Activated T-helper 1 cell treated with anti-CD3 and anti-CD28 coated beads, Interleukin-12 subunit alpha, Interleukin-12 subunit beta, Interleukin-2, Interleukin-4 antibody, amounts not matched to agents 30 ng/mL and 10 ng/mL and 1 ng/mL, durations not matched to agents 14 hours and 24 hours and 36 hours (primary cell): Measurements from ENCODE around the gene DCTN4. TPM values are rescaled to one million over a fixed set of nuclear protein-coding genes. Genes with fewer than 3 reads are reported as not detected.

Experiments used
- DNase-seq: peaks from one replicate; pipeline ENCODE4 v3.0.0; 2021; ENCODE audit warnings: low spot score
- H3K27ac Mint-ChIP-seq: one replicate; pipeline ENCODE4 v1.8.0; 2021; ENCODE audit warnings: mild to moderate bottlenecking, mixed read lengths
- H3K27me3 Mint-ChIP-seq: one replicate; pipeline ENCODE4 v1.8.0; 2022; ENCODE audit warnings: mild to moderate bottlenecking, moderate library complexity, mixed read lengths; ENCODE audit not compliant: insufficient read depth
- H3K36me3 Mint-ChIP-seq: one replicate; pipeline ENCODE4 v1.8.0; 2021; ENCODE audit warnings: low read depth, mixed read lengths
- H3K4me1 Mint-ChIP-seq: one replicate; pipeline ENCODE4 v1.8.0; 2021; ENCODE audit warnings: low read depth, mixed read lengths
- H3K4me3 Mint-ChIP-seq: one replicate; pipeline ENCODE4 v1.8.0; 2021; ENCODE audit warnings: mild to moderate bottlenecking, moderate library complexity, mixed read lengths
- H3K9me3 Mint-ChIP-seq: one replicate; pipeline ENCODE4 v1.8.0; 2021; ENCODE audit warnings: mixed read lengths
- intact Hi-C: fragments of 100-400 bp; cut with micrococcal nuclease; formaldehyde crosslinking; loops from one replicate; pipeline ENCODE4 v1.15.1; 2024
- total RNA-seq: library from RNA; stranded (reverse); gene quantifications from 2 replicates; pipeline ENCODE4 v1.2.3, GENCODE V29; 2022

The DCTN4 gene
- total RNA-seq, 1 donor from 2014 or later: 42.3 TPM

DNA sequence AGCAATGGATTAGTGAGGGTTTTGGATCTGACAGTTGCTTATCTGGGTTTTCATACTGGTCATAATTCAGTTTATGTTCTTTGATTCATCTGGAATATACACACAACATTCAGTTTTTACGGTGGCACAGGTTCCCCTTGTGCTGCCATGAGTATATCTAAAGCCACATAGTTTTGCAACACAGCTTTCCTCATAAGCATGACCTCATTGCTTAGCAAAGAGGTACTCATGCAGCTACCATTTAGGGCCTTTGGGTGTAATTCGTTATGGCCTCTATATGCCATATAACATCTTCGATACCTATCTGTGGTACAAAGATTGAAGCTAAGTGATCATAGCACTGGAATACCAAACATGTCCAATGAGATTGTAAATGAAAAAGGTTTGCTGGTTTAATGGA, 55.1 kb downstream of the DCTN4 start:
- no peak for DNase-seq
- Mint-ChIP-seq H3K27ac (no peak overlapping the region), H3K4me3 (no peak overlapping the region), H3K27me3 (no peaks in the 10 kb centered on the region), H3K4me1 (peaks cover 5% of the 10 kb centered on the region), H3K36me3 (peaks cover 15% of the 10 kb centered on the region), H3K9me3 (no peaks in the 10 kb centered on the region)
- intact Hi-C loops: loop anchor here (5.0 kb wide), 1 partner anchor 509 kb away; no protein-coding TSS in a partner anchor

DNA sequence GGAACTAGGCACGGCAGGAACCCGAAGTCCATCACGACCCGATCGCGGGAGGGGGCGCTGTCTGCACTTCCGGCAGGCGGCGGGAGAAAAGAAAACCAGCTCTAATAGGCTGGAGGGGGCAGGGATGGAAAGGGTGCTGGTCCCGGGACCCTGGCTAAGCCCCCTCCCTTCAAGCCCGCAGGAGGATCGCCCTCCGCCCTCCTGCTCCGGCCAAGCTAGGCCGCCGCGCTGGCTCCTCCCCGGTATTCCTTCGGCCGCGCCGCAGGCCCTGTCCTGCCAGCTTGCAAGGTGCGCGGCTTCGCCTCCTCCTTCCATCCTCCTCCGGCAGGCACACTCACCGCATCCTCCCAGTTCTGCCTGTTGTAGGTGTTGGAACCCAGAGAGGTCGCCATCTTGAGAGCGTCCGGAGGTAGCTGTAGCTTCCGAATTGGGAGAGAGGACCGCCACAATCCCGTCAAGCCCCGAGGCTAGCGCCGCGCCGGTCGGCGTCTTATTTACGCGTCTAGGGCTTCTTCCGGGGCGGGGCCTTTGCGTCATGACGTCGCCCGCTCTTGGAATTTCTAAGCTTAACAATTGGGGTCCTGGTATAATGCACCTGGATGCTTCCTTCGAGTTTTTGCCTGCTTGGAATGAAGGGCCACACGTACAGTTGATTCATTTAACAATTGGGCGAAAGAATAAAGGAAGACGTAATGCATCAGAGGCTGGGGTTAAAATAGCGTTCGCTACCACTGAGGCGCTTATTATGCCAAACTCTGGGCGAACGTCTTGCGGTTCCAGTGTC, 58.0 kb downstream of the DCTN4 start, which contains the start of gene RBM22:
RBM22 (minus strand) TSS at position 469 of the 784 bp plus-strand sequence; CDS start at position 392, 77 bp downstream.
- Mint-ChIP-seq H3K27me3 (no peaks in the 10 kb centered on the region), H3K9me3 (no peaks in the 10 kb centered on the region), H3K4me1 (peaks cover 5% of the 10 kb centered on the region), H3K27ac (no peak within 1 kb of the TSS), H3K4me3 (no peak within 1 kb of the TSS), H3K36me3 (peaks cover 25% of the 10 kb centered on the region)
- intact Hi-C loops: loop anchor here (1.0 to 5.0 kb wide), 17 partner anchors 42 to 740 kb away; partner anchors contain the start of genes CD74, GM2A, SLC26A2 and TCOF1
- DNase-seq: peak; percentile 89

DNA sequence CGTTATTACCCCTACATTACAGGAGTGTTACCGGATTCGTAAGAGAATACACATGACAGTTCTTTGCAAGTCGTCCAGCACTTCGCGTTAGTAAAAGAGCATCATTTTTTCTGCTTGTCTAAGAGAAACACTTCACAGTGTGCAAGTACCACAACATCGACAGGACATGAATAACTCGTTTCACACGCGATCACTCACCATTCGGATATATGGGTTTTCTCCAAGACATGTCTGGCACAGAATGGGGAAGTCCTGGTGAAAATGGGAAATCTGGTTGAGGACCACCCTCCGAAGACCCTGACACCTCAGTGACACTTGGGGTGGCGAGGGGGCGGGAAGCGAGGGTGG, 58.6 kb downstream of the DCTN4 start:
- H3K4me1 Mint-ChIP-seq: peaks cover 5% of the 10 kb centered on the region
- DNase-seq: no peak
- peaks cover 30% of the 10 kb centered on the region for H3K36me3 Mint-ChIP-seq
- no peaks in the 10 kb centered on the region for H3K9me3 Mint-ChIP-seq
- no peak overlapping the region for H3K4me3 Mint-ChIP-seq
- no peak overlapping the region for H3K27ac Mint-ChIP-seq
- H3K27me3 Mint-ChIP-seq: no peaks in the 10 kb centered on the region
- intact Hi-C loops: loop anchor here (1.0 to 5.0 kb wide), 12 partner anchors 43 to 739 kb away; partner anchors contain the start of genes CD74, GM2A, SLC26A2 and TCOF1

DNA sequence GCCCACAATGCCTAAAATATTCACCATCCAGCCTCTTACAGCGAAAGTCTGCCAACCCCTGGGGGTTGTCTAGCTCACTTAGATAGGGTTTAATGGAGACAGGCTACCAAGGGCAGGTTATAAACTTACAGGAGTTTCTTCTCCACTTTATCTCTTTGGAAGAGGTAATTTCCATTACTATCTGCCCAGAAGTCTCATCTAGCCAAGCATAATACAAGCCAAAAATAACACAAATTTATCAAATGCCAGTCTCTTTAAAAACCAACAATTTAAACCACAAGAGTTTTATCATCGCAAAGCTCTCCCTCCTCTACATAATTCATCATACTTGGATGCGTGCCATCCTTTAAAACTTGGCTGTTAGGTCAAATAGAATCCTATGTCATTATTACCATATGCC, 64.2 kb downstream of the DCTN4 start:
- no peak overlapping the region for H3K27ac Mint-ChIP-seq
- intact Hi-C loops: no loop called here
- peaks cover 60% of the 10 kb centered on the region for H3K36me3 Mint-ChIP-seq
- H3K4me3 Mint-ChIP-seq: no peak overlapping the region
- no peaks in the 10 kb centered on the region for H3K9me3 Mint-ChIP-seq
- DNase-seq: no peak
- no peaks in the 10 kb centered on the region for H3K27me3 Mint-ChIP-seq
- no peaks in the 10 kb centered on the region for H3K4me1 Mint-ChIP-seq

DNA sequence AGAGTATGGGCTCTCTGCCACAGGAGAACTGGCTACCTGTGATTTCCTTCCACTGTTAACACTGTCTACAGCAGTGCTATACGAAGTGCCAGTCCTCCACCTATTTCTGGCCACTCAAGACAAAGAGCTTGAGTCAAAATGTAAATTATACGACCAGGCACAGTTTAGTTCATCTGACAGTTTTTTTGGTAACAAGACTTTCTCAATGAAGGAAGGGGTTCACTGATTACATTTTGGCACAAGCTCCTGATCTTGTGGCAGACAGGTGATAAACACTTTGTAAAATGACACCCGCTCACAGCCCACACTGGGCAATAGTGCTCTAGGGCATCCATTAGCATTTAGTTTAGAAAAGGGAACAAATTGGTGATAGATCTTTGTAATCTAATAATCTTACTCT, 66.5 kb downstream of the DCTN4 start:
- Mint-ChIP-seq H3K4me1 (no peaks in the 10 kb centered on the region), H3K4me3 (no peak overlapping the region), H3K36me3 (peaks cover 55% of the 10 kb centered on the region), H3K9me3 (no peaks in the 10 kb centered on the region), H3K27ac (no peak overlapping the region), H3K27me3 (no peaks in the 10 kb centered on the region)
- no peak for DNase-seq
- intact Hi-C loops: no loop called here

DNA sequence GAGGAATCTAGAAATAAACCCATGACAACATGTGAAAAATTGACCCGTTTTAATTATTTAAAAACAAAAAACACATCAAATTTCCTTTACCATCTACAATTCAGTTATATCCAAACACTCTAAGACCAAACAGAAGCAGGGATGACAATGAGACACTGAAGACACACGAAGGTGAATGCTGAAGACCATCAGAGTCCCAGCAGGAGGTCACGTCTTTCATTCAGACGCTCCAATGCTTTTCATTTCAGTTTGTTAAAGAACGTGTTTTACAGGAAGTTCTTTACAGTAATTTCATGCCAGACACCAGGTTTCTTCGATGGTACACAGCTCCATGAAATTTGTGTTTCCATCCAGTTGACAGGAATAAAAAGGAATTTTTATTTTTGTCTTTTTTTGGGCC, 68.1 kb downstream of the DCTN4 start:
- no peak for DNase-seq
- no peaks in the 10 kb centered on the region for H3K4me1 Mint-ChIP-seq
- no peak overlapping the region for H3K4me3 Mint-ChIP-seq
- intact Hi-C loops: no loop called here
- H3K27ac Mint-ChIP-seq: no peak overlapping the region
- no peaks in the 10 kb centered on the region for H3K9me3 Mint-ChIP-seq
- H3K36me3 Mint-ChIP-seq: peaks cover 51% of the 10 kb centered on the region
- no peaks in the 10 kb centered on the region for H3K27me3 Mint-ChIP-seq

DNA sequence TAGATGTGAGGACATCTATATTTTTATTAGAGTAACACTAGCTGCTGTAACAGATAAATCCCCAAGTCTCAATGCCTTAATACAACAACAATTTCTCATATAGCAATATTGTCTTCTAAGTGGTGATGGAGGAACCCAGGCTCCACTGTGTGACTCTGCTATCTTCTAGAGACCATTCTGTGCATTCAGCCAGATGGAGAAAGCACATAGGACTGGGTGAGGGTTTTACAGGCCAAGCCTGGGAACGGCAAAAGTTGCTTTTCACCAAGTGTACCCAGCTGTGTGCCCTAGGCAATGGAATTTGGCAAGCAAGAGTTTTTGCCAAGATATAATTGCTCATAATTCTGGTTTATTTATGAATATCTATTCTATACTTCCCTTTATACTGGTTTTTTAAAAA, 69.7 kb downstream of the DCTN4 start:
- no peaks in the 10 kb centered on the region for H3K9me3 Mint-ChIP-seq
- no peak overlapping the region for H3K27ac Mint-ChIP-seq
- no peak overlapping the region for H3K4me3 Mint-ChIP-seq
- no peaks in the 10 kb centered on the region for H3K27me3 Mint-ChIP-seq
- no peak for DNase-seq
- H3K36me3 Mint-ChIP-seq: peaks cover 43% of the 10 kb centered on the region
- intact Hi-C loops: no loop called here
- H3K4me1 Mint-ChIP-seq: no peaks in the 10 kb centered on the region

DNA sequence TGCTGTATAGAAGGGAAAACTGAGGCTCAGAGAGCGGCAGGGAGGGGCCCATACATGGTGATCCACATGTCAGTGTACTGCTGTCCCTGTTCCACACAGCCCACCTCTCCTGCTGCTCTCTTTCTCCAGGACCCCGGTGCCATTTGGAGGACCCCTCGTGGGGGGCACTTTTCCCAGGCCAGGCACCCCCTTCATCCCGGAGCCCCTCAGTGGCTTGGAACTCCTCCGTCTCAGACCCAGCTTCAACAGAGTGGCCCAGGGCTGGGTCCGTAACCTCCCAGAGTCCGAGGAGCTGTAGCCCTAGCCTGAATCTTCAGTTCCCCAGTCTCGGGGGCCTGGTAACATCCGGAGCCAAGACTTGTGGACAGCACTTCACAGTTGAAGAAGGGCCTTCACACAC, 82.2 kb downstream of the DCTN4 start:
- Mint-ChIP-seq H3K4me3 (no peak overlapping the region), H3K36me3 (no peaks in the 10 kb centered on the region), H3K9me3 (no peaks in the 10 kb centered on the region), H3K4me1 (no peaks in the 10 kb centered on the region), H3K27me3 (no peaks in the 10 kb centered on the region), H3K27ac (no peak overlapping the region)
- intact Hi-C loops: no loop called here
- DNase-seq: no peak

DNA sequence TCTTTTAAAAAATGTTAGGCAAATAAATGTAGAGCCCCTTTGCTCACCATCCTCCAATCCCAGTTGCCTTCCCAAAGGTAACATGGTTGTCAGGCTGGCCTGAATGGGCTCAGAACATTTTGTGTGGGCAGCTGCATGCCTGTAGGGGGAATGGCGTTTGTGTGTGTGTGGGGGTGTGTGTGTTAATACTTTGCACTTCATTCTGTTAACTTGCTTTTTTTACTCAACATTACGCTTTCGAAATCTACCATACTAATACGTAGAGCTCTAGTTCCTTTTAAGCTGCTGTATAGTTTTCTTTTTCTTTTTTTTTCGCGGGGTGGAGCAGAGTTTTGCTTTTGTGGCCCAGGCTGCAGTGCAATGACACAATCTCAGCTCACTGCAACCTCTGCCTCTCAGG, 83.7 kb downstream of the DCTN4 start:
- Mint-ChIP-seq H3K4me3 (no peak overlapping the region), H3K4me1 (no peaks in the 10 kb centered on the region), H3K27me3 (peaks cover 14% of the 10 kb centered on the region), H3K27ac (no peak overlapping the region), H3K36me3 (no peaks in the 10 kb centered on the region), H3K9me3 (no peaks in the 10 kb centered on the region)
- DNase-seq: no peak
- intact Hi-C loops: no loop called here

DNA sequence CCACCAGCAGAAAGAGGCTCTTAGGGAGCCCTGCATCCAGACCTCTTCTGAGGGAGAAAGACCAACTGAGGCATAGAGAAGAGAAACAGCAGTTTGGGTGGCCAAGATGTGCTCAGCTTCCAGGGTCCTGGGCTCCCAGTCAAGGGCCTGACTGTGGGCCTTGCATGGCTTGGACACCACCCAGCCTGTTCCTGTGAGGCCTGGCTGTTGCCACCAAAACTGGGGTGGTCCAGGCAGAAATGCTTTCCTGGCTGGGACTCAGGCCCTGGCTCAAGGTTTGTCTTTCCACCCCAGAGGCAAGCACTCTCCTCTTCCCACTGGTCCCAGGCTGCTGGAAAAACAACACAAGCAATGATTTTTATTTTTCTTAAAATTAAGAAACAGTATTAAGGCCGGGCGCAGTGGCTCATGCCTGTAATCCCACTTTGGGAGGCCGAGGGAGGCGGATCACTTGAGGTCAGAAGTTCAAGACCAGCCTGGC, 84.4 kb downstream of the DCTN4 start:
- Mint-ChIP-seq H3K9me3 (no peaks in the 10 kb centered on the region), H3K27me3 (peaks cover 17% of the 10 kb centered on the region), H3K4me1 (no peaks in the 10 kb centered on the region), H3K4me3 (no peak overlapping the region), H3K36me3 (no peaks in the 10 kb centered on the region), H3K27ac (no peak overlapping the region)
- intact Hi-C loops: no loop called here
- no peak for DNase-seq

DNA sequence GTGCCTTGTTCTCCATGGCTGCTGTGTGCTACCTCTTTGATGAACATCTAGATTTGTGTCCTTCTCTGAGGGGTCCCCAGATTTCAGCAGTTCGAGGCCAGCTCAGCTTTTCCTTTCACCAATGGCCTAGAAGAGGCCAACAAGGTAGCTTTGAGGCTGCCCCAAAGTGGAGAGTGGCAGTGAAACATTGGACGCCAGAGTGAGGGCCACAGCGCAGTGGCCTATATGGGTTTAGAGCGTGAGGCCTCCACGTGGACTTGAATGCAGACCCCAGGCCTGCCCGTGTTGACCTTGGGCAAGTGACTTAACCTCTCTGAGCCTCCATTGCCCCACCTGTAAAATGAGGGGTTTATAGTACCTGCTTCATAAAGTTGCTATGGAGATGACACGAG, 85.9 kb downstream of the DCTN4 start:
- Mint-ChIP-seq H3K4me1 (no peaks in the 10 kb centered on the region), H3K36me3 (no peaks in the 10 kb centered on the region), H3K27me3 (peaks cover 18% of the 10 kb centered on the region), H3K9me3 (no peaks in the 10 kb centered on the region), H3K27ac (no peak overlapping the region), H3K4me3 (peak overlapping the region; percentile 70)
- intact Hi-C loops: no loop called here
- no peak for DNase-seq

DNA sequence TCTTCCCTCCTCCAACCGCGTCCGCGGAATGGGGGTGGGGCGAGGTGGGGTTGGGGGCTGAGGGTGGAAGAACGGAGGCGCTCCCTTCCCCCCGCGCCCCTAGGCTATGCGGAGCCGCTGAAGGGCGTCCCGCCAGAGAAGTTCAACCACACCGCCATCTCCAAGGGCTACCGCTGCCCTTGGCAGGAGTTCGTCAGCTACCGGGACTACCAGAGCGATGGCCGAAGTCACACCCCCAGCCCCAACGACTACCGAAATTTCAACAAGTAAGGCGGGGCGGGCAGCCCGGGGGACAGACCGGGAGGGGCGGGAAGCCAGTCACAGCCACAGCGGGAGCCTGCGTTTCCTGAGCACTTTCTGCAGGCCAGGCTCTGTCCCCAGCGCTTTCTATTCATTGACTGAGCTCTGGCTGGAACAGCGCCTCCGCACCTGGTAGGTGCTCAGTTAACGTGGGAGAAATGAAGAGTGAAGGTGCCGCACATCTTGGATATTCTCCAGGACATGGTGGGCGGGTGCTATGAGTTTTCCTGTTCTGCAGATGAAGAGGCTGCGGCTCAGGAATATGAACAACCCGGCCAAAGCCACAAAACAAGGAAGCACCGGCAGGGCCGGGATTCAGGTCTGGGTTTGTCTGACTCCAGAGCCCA, 86.5 kb downstream of the DCTN4 start:
- Mint-ChIP-seq H3K27ac (no peak overlapping the region), H3K9me3 (no peaks in the 10 kb centered on the region), H3K36me3 (no peaks in the 10 kb centered on the region), H3K27me3 (peaks cover 18% of the 10 kb centered on the region), H3K4me3 (peak overlapping the region; percentile 70), H3K4me1 (no peaks in the 10 kb centered on the region)
- intact Hi-C loops: no loop called here
- DNase-seq: no peak

DNA sequence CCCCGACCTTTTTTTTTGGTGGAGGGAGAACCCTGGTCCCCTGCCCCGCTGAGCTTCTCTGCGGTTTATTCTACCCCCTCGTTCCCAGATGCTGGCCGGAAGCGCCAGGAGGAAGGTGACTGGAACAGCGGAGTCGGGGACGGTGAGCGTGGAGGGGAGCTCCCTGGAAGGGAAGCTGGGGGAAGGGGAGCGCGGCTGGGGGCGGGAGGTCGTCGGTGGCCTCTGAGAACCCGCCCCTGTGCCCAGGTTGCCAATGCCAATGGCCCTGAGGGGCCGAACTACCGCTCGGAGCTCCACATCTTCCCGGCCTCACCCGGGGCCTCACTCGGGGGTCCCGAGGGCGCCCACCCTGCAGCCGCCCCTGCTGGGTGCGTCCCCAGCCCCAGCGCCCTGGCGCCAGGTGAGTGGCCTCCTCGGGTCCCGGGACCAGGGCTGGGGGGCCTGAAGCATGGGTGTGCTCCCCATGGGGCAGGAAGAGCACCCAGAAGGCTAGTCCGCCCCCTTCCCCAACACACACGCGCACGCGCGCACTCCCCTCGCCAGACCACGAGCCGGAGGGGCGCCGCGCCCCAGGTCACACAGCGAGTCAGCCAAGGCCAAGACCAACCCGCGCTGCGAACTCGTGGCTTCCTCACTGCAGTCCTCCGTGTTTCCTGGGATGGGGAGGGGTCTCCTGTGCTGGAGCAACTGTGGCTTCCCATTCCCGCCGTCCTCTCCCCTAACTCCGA, 87.1 kb downstream of the DCTN4 start:
- intact Hi-C loops: no loop called here
- Mint-ChIP-seq H3K27ac (no peak overlapping the region), H3K4me1 (no peaks in the 10 kb centered on the region), H3K27me3 (peaks cover 18% of the 10 kb centered on the region), H3K36me3 (no peaks in the 10 kb centered on the region), H3K9me3 (no peaks in the 10 kb centered on the region), H3K4me3 (peak overlapping the region; percentile 70)
- no peak for DNase-seq
